Measurements from ENCODE around the gene MT1M.

The MT1M gene

DNA sequence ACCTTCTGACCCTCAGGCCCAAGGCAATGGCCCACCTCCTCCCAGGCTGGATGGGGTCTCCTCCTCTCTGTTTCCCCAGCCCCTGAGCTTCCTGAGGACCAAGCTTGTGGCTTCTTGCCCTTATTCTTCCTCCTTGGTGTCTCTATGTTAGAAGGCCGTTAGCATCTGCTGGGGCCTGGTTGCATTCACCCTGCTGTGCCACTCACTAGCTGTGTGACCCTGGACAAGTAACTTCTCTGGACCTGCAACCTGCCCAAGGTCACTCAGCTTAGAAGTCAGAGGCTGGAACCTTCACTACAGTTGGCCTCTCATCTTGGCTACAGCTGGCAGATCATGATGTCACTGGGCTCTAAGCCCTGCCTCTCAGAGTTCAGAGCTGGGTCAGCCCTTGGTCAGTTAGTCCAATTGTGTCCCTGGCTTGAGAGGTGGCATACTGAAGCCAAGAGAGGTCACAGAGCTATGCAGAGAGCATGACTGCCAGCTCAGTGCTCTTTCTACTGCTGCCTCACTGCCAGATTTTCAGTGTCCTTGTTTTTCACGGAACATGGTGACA, 21.1 kb upstream of the MT1M start:
- peaks cover 3% of the 10 kb centered on the region; the same call in 1 of the 2 replicates for H3K4me1 ChIP-seq (ENCODE audit: control insufficient read depth, insufficient read depth, low read length)
- H3K27ac ChIP-seq (ENCODE audit: extremely low read depth, low read depth, low read length): no peak overlapping the region
- no peaks in the 10 kb centered on the region for H3K36me3 ChIP-seq (ENCODE audit: control insufficient read depth in 2 of 2, insufficient read depth in 1 of 2, low read length in 2 of 2)
- ChIA-PET CTCF (interaction anchor here (0.9 to 1.7 kb wide), 4 partner anchors 9 to 71 kb away, joined by 3 to 4 read pairs (median 4); partner anchors contain the start of gene MT1X), POLR2A (interaction anchor here (1.6 kb wide), 1 partner anchor 14 kb away, joined by 5 read pairs; the partner anchor contains the start of gene MT1E)
- no peak for TF ChIP-seq ZXDB (tag by site-specific recombination; IDR thresholded peaks at IDR 0.05)
- TF ChIP-seq, protein P1, sequence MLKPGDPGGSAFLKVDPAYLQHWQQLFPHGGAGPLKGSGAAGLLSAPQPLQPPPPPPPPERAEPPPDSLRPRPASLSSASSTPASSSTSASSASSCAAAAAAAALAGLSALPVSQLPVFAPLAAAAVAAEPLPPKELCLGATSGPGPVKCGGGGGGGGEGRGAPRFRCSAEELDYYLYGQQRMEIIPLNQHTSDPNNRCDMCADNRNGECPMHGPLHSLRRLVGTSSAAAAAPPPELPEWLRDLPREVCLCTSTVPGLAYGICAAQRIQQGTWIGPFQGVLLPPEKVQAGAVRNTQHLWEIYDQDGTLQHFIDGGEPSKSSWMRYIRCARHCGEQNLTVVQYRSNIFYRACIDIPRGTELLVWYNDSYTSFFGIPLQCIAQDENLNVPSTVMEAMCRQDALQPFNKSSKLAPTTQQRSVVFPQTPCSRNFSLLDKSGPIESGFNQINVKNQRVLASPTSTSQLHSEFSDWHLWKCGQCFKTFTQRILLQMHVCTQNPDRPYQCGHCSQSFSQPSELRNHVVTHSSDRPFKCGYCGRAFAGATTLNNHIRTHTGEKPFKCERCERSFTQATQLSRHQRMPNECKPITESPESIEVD (tag by site-specific recombination; IDR thresholded peaks at IDR 0.05): no peak
- no peak for TF ChIP-seq MZF1 (tag by site-specific recombination; IDR thresholded peaks at IDR 0.05; ENCODE audit: borderline replicate concordance)
- no peak for TF ChIP-seq ZNF202 (tag by site-specific recombination; IDR thresholded peaks at IDR 0.05; ENCODE audit: borderline replicate concordance)
- no peak for TF ChIP-seq ZNF155 (tag by site-specific recombination; IDR thresholded peaks at IDR 0.05)
- TF ChIP-seq PRDM1 (tag by site-specific recombination; IDR thresholded peaks at IDR 0.05): no peak
- TF ChIP-seq, protein P2, sequence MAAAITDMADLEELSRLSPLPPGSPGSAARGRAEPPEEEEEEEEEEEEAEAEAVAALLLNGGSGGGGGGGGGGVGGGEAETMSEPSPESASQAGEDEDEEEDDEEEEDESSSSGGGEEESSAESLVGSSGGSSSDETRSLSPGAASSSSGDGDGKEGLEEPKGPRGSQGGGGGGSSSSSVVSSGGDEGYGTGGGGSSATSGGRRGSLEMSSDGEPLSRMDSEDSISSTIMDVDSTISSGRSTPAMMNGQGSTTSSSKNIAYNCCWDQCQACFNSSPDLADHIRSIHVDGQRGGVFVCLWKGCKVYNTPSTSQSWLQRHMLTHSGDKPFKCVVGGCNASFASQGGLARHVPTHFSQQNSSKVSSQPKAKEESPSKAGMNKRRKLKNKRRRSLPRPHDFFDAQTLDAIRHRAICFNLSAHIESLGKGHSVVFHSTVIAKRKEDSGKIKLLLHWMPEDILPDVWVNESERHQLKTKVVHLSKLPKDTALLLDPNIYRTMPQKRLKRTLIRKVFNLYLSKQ (tag by site-specific recombination; IDR thresholded peaks at IDR 0.05; ENCODE audit: borderline replicate concordance): no peak
- no peak for TF ChIP-seq GLIS1 (tag by site-specific recombination; IDR thresholded peaks at IDR 0.05)
- TF ChIP-seq, protein P3, sequence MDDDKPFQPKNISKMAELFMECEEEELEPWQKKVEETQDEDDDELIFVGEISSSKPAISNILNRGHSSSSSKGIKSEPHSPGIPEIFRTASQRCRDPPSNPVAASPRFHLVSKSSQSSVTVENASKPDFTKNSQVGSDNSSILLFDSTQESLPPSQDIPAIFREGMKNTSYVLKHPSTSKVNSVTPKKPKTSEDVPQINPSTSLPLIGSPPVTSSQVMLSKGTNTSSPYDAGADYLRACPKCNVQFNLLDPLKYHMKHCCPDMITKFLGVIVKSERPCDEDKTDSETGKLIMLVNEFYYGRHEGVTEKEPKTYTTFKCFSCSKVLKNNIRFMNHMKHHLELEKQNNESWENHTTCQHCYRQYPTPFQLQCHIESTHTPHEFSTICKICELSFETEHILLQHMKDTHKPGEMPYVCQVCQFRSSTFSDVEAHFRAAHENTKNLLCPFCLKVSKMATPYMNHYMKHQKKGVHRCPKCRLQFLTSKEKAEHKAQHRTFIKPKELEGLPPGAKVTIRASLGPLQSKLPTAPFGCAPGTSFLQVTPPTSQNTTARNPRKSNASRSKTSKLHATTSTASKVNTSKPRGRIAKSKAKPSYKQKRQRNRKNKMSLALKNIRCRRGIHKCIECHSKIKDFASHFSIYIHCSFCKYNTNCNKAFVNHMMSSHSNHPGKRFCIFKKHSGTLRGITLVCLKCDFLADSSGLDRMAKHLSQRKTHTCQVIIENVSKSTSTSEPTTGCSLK (tag by site-specific recombination; IDR thresholded peaks at IDR 0.05): no peak
- TF ChIP-seq, protein P4, sequence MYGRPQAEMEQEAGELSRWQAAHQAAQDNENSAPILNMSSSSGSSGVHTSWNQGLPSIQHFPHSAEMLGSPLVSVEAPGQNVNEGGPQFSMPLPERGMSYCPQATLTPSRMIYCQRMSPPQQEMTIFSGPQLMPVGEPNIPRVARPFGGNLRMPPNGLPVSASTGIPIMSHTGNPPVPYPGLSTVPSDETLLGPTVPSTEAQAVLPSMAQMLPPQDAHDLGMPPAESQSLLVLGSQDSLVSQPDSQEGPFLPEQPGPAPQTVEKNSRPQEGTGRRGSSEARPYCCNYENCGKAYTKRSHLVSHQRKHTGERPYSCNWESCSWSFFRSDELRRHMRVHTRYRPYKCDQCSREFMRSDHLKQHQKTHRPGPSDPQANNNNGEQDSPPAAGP (tag by site-specific recombination; IDR thresholded peaks at IDR 0.05): no peak
- H3K9me3 ChIP-seq (ENCODE audit: control insufficient read depth, insufficient read depth, low read depth, low read length): no peaks in the 10 kb centered on the region
- H3K4me3 ChIP-seq (ENCODE audit: low read depth, low read length): no peak overlapping the region

DNA sequence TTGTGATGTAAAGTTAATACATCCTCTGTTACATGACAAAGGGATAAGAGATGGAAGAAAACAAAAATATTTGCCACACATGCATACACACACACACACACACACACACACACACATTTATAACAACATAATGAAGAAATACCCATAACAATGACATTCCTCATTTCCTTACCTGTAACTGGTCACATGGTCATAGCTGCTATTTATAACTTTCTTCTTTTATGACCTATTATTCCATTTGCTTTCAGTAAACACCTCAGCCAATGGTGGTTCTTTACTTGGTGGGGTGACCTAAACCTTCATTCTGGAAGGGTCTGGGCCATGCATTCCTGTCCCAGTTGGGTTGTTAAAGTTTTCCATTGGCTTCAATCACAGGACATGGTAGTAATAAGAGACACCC, 18.8 kb upstream of the MT1M start:
- Histone ChIP-seq H3K4me3 (ENCODE audit: low read depth, low read length) (no peak overlapping the region), H3K27ac (ENCODE audit: extremely low read depth, low read depth, low read length) (no peak overlapping the region), H3K36me3 (ENCODE audit: control insufficient read depth in 2 of 2, insufficient read depth in 1 of 2, low read length in 2 of 2) (no peaks in the 10 kb centered on the region), H3K9me3 (ENCODE audit: control insufficient read depth, insufficient read depth, low read depth, low read length) (no peaks in the 10 kb centered on the region), H3K4me1 (ENCODE audit: control insufficient read depth, insufficient read depth, low read length) (peaks cover 3% of the 10 kb centered on the region; the same call in 1 of the 2 replicates)
- CTCF ChIA-PET: no interaction called here
- TF ChIP-seq ZIC2 (tag by site-specific recombination; IDR thresholded peaks at IDR 0.05) (no peak), ZNF2 (tag by site-specific recombination; IDR thresholded peaks at IDR 0.05) (no peak)
- POLR2A ChIA-PET: interaction anchor here (0.8 kb wide), 1 partner anchor 62 kb away, joined by 3 read pairs; no protein-coding TSS in a partner anchor

DNA sequence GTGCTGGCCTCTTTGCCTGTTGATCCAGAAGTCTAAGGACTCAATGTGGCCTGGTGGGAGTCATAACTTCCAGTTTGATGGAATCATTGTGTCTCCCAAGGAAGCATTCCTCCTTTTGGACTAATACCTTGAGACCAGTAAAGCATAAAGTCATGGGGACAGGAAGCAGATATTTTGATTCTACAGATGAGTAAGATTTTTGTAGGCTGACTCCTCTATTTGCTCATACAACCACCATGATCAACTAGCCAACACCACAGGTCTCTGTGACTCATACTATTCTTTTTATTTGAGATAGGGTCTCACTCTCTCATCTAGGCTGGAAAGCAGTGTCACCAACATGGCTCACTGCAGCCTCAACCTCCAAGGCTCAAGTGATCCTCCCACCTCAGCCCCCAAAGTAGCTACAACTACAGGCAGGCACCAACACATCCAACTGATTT, 17.9 kb upstream of the MT1M start:
- Histone ChIP-seq H3K4me1 (ENCODE audit: control insufficient read depth, insufficient read depth, low read length) (peaks cover 3% of the 10 kb centered on the region; the same call in 1 of the 2 replicates), H3K27ac (ENCODE audit: extremely low read depth, low read depth, low read length) (no peak overlapping the region), H3K36me3 (ENCODE audit: control insufficient read depth in 2 of 2, insufficient read depth in 1 of 2, low read length in 2 of 2) (no peaks in the 10 kb centered on the region), H3K4me3 (ENCODE audit: low read depth, low read length) (no peak overlapping the region), H3K9me3 (ENCODE audit: control insufficient read depth, insufficient read depth, low read depth, low read length) (no peaks in the 10 kb centered on the region)
- POLR2A ChIA-PET: interaction anchor here (0.8 kb wide), 1 partner anchor 61 kb away, joined by 3 read pairs; no protein-coding TSS in a partner anchor
- TF ChIP-seq, protein P5, sequence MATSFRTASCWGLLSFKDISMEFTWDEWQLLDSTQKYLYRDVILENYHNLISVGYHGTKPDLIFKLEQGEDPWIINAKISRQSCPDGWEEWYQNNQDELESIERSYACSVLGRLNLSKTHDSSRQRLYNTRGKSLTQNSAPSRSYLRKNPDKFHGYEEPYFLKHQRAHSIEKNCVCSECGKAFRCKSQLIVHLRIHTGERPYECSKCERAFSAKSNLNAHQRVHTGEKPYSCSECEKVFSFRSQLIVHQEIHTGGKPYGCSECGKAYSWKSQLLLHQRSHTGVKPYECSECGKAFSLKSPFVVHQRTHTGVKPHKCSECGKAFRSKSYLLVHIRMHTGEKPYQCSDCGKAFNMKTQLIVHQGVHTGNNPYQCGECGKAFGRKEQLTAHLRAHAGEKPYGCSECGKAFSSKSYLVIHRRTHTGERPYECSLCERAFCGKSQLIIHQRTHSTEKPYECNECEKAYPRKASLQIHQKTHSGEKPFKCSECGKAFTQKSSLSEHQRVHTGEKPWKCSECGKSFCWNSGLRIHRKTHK (tag by site-specific recombination; IDR thresholded peaks at IDR 0.05): no peak
- TF ChIP-seq ZBTB17 (tag by site-specific recombination; IDR thresholded peaks at IDR 0.05) (no peak), ZNF514 (tag by site-specific recombination; IDR thresholded peaks at IDR 0.05) (no peak)
- CTCF ChIA-PET: no interaction called here
